NCI-H2196 treated with DMSO at 0.1 percent for 48 hours (cell line): ENCODE measurements around the gene RND1.
"Not testable (repeated sequence)": the region's sequence is repeated elsewhere in the genome, so short reads cannot be mapped to it uniquely, and the experiment has no call there.

Experiments
- DNase-seq: peaks from one replicate; lab custom pipeline; 2025; ENCODE audit not compliant: unreplicated experiment; lab: John Stamatoyannopoulos, UW

Gene RND1

DNA sequence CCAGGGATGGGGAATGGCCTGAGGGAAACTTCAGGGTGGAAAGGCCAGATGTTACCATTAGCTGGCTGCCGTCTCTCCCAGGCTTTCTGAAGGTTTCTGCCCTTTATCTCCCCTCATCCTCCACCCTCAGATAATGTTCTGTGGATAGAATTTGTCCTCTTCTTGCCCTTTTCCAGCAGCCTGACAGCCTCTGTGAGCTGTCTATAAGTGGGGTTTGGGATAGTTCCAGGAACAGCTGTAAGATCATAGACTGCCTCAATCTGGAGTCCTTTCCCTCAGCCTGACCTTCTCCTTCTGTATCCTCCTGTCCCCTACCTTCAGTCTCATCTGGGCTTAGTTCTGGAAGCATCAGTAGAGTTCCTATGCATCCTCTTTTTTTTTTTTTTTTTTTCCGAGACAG, 2.8 kb upstream of the RND1 start:
- DNase-seq = no peak

DNA sequence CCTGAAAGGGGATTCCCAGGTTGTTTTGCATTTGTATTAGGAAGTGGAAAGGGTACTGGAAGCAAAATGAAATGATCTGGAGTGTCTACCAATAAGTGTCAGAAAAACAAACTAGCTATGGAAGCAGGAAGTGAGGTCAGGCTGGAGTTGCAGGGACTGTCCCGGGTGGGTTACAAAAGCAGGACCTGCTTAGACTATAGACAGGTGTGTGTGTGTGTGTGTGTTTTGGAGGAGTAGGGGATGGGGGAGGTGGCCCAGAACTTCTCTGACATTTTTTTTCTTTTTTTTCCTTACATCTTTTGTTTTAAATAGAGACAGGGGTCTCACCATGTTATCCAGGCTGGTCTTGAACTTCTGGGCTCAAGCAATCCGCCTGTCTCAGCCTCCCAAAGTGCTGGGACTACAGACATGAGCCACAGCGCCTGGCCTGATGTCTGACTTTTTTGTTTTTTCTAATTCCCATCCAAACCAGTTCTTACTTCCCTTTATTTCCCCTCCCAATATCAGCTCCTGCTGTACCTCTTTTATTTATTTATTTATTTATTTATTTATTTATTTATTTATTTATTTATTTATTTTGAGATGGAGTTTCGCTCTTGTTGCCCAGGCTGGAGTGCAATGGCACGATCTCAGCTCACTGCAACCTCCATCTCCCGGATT, 512 bp upstream of the RND1 start:
- no peak for DNase-seq

DNA sequence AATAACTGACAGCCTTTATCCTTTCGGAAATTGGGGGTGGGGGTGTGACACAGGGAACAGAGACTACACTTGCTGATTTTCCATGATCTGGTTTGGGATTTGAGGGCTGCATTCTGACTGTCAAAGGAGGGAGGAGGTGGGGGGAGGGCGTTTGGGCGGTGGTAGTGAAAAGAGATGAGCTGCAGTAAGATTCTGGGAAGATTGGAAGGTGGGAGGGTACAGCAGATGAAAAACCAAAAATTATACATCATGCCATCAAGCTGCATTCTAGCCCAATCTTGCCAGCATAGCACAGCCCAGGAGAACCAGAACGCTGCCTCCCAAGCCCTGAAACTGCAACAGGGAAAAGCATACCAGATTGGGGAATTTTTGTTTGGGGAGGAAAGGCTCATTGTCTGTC, 2.4 kb downstream of the RND1 start:
- DNase-seq = no peak

DNA sequence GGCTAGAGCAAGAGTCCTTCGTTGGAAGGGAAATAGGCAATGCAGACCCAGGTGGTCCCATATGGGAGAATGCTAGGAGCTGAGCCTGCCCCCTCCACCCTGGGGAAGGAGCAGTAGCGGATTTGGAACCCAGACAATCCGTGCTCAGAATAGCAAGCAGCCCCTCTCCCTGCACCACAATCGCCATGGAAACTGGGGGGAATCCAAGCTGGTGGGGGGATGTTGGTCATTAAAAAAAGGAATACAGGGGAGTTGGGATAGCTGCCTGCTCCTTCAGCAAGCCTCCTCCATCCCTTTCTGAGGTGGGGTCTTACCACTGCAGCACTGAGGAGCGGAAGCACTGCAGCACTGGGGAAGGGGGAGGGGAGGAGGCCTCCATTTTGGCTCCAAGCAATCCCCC, 2.9 kb downstream of the RND1 start:
- no peak for DNase-seq

DNA sequence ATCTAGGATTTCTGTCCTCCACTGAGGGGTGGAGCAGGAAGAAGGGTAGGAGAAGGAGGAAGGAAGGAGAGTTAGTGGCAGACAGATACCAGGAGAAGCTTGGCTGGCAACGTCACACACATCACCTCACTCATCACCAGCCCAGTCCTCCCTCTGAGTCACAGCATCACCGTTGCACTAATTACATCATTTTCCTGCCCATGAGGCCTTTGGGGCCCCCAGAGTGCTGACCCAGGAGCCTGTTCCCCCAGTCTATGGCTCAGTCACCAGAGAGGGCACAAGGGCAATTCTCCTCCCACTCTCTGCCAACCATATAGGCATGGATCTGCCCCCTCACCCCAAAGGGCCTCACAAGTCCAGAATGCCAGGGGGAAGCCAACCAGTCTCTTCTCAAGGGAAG, 4.6 kb downstream of the RND1 start:
- DNase-seq = no peak

DNA sequence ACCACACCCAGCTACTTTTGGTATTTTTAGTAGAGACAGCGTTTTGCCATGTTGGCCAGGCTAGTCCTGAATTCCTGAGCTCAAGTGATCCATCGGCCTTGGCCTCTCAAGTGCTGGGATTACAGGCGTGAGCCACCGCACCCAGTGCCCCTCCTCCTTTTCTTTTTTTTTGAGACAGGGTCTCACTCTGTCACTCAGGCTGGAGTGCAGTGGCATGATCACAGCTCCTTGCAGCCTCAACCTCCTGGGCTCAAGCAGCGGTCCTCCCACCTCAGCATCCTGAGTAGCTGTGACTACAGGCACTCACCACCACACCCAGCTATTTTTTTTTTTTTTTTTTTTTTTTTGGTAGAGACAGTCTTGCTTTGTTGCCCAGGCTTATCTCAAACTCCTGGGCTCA, 5.4 kb downstream of the RND1 start:
- not testable (repeated sequence) for DNase-seq

DNA sequence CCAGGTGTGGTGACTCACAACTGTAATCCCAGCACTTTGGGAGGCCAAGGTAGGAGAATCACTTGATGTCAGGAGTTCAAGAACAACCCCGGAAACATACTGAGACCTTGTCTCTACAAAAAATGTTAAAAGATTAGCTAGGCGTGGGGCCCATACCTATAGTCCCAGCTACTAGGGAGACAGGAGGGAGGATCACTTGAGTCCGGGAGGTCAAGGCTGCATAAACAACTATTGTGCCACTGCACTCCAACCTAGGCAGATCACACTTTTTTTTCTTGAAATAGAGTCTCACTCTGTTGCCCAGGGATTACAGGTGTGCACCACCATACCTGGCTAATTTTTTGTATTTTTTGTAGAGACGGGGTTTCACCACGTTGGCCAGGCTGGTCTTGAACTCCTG, 6.1 kb downstream of the RND1 start:
- no peak for DNase-seq

DNA sequence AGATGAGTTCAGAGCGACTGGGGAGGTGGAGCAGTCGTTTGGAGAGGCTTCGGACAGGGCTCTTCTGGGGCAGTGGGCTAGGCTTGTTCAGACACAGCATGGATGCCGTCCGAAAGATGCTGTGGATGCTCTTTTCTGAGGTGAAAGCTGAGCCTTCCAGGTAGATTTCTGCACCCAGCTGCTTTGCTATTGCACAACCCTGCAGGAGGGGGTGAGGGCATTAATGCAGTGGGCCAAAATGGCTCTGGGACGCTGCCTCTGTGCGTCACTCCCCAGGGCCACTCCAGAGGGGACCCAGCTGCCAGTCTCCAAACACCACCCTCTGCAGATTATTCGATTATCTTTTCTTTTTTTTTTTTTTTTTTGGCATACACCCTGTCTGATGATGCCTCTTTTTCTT, 7.6 kb downstream of the RND1 start:
- DNase-seq = no peak

DNA sequence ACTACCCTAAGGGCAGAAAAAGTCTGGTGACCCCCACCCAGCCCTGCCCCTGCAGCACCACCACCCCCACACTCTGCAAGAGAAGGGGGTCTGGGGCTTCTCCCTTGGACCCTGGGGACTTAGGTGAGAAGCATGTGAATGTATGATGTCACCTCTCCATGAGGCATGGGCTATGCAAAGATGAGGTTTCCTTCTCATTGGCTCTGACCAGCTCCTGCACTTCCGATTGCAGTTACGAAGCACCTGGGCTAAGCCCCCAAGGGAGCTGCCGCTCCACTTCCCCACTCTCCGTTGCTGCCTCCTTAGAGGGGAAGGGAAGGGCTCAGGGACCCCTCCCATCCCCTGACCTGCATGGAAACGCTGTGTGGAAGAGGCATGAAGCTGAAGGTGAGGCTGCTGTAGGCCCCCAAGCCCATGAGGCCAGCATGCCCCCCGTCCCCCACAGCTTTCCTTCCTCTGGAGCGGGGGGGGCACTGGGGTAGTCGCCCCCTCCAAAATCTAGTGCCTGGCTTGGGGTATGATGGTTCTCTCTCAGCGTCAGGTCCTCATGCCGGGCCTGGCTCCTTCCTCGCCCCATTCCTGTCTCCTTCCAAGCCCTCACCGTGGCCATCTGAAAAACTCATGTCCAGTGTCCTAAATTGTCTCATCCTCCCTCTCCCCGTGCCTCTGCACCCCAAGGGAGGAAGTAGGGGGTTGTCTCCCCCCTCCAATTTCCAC, 8.2 kb downstream of the RND1 start:
- DNase-seq = no peak

DNA sequence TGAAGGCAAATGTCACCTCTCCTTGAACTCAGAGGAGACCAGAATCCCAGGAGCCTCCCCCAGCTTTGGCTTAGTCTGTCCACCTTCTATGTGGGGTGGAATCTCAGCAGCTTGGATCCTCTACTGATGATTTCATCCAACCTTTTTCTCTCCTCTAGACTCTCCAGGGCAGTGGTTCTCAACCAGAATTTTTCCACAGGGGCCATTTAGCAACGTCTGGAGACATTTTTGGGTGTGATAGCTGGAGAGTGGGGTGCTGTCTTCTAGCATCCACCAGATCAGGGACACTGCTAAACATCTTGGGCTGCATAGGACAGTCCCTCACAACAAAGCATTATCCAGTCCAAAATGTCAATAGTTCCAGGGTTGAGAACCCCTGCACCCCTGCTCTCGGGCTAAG, 9.3 kb downstream of the RND1 start:
- no peak for DNase-seq

DNA sequence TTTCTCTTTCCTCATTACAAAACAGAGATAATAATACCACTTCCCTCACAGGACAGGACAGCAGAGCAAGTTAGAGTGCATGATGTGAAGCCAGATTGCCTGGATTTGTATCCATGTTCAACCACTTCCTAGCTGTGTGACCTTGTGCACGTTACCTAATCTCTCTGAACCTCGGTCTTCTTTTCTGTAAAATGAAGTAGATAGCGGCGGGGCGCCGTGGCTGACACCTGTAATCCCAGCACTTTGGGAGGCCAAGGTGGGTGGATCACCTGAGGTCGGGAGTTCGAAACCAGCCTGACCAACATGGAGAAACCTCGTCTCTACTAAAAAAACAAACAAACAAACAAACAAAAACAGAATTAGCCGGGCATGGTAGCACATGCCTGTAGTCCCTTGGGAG, 10.7 kb downstream of the RND1 start:
- not testable (repeated sequence) for DNase-seq

DNA sequence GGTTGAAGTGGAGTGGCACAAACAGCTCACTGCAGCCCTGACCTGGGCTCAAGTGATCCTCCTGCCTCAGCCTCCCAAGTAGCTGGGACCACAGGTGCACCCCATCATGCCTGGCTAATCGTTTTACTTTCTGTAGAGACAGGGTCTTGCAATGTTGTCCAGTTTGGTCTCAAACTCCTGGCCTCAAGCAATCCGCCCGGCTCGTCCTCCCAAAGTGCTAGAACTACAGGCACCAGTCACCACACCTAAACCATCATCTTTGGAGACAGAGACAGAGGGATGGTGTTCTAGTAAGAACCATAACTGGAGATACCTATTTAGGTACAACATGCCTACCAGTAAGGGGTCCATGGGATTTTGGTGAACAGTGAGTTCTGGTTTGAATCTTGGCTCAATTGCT, 11.2 kb downstream of the RND1 start:
- DNase-seq = no peak

DNA sequence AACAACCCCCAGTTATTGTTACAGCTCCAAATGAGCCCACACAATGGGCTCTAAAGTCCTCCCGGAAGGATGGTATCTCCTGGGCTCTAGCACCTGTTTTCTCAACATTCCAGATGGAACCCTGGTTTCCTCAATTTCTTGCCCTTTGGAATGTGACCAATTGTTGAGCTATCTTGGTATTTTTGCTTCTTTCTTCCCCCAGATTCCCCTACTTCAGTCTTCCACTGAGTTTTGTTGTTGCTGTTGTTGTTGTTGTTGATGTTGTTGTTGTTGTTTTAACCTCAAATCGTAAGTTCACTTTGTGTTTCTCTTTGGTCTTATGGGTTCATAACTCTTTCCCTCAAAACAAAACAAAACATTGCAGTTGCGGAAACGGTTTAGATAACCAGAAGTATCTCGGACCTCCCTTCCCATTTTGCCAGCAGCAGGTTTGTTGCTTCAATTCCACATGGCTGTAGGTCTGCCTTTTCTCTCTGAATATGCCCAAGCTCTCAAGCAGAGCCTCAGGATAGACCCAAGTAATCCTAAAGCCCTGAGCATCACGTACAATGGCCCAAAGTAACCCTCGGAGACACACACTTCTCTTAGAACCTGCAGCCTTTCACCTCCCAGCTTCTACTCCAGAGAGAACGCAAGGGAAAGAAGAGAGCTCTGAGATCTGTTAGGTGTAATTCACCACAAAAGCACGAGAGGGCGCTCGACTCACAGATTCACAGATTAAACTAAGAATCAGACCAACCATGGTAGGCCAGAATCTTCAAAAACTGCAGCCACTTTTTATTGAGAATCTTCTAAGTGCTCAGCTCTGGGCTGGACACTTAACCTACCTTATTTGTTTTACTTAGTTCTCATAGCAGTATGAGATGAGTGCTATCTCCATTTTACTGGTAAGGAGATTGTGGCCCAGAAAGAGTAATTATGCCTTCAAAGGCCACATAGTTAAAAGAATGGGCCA, 12.7 kb downstream of the RND1 start:
- peak; percentile 59 for DNase-seq

DNA sequence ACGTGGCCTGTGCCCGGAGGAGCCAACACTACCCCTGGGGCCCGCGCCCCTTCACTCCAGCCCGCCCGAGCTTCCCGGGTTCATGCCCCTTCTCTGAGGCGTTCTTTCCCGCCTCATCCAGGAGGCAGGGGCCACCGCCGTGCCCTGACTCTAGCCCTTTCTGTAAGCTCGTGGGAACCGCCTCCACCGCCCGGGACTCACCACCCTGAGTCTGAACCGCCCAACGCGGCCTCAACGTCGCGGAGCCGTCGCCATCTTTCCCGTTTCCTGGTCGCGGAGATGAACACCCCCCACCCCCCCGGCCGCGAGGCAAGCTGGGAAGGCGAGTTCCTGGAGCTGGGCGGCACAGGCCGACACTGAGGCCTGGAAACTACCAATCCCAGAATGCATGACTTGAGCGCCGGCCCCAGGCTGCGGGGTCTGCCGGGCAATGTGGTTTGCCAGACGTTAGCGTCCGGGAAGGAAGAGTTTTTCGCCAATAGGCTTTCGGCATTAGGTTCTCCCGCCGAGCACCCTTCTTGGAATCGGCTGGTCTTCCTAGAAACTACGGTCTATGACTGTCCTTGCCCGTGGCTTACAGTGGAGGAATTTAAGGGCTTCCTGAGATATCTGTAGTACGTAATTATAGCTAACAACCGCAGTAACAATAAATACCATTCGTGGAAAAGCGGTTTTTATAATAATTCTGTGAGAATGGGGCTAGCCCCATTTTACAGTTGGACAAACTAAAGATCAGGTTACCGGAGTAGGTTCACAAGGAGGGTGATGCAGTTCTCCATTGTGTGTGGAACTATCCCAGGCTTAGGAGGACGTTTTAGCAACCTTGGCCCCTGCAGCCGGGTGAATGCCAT, 13.6 kb downstream of the RND1 start, which contains the start of gene DDX23:
Gene DDX23, minus strand, starts transcription at position 281 of the 851 bp plus-strand sequence. CDS start 6,381 bp downstream, outside the sequence.
- peak; percentile 94 for DNase-seq

DNA sequence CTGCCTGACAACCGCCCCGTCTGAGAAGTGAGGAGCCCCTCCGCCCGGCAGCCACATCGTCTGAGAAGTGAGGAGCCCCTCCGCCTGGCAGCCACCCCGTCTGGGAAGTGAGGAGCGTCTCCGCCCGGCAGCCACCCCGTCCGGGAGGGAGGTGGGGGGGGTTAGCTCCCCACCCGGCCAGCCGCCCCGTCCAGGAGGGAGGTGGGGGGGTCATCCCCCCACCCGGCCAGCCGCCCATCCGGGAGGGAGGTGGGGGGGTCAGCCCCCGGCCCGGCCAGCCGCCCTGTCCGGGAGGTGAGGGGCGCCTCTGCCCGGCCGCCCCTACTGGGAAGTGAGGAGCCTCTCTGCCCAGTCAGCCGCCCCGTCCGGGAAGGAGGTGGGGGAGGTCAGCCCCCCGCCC, 23.6 kb downstream of the RND1 start:
- DNase-seq = not testable (repeated sequence)

DNA sequence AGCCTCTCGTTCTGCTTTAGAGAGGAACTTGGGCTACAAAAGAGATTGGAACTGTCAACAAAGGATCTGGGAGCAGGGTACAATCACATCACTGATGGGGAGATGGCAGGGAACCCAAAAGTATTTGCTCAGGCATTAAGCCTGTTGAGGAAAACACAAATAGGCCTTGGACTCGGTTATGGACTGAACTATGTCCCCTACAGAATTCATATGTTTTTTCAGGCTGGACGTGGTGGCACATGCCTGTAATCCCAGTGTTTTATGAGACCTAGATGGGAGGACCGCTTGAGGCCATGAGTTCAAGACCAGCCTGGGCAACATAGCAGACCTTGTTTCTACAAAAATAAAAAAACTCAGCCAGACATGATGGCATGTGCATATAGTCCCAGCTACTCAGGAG, 27.6 kb downstream of the RND1 start:
- DNase-seq = no peak

DNA sequence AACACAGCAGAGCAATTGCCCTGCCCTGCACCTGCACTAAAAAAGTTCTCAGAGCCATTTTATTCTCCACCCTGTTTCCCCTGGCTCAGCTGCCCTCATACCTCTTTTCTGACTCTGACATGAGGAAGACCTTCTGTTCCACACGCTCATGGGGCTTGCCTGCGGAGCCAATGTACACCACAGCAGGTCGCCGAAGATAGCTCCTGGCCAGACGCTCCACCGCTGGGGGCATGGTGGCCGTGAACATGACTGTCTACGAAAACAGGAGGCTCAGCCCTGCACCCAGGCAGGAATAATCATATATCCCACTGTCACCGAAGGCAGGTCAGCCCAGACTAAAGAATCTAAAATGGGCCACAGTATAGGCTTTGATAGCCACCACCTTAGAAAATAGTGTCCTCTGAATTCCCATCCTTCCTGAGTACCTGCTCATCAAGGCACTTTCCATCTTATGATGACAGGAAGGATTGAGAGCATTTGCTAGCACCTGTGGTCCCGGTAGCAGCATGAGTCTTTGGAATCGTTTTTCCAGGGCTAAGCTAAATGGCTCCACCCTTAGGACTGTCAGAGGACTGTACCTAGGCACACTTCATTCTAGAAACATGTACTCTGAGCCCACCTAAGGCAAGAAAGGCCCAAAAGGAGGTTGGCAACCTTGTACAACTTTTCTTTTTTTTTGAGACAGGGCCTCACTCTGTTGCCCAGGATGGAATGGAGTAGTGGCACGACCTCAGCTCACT, 33.2 kb downstream of the RND1 start:
- no peak for DNase-seq

DNA sequence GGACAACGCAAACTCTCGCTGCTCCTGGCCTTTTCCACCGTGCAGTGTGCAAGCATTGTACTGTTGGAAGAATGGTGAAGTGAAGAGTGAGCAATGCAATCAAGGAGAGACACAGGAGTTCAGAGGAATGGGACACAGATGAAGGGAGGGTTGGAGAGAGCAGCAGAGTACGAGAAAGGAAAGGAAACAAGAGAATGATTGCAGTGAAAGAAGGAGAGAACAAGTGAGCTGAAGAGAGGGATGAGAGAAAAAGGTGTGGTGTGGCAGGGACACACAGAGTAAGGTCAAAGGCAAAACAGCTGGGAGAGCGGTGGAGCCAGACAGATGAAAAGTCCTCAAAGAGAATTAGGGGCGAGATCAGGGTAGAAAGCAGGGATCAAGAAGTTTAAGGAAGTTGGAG, 34.4 kb downstream of the RND1 start:
- no peak for DNase-seq

DNA sequence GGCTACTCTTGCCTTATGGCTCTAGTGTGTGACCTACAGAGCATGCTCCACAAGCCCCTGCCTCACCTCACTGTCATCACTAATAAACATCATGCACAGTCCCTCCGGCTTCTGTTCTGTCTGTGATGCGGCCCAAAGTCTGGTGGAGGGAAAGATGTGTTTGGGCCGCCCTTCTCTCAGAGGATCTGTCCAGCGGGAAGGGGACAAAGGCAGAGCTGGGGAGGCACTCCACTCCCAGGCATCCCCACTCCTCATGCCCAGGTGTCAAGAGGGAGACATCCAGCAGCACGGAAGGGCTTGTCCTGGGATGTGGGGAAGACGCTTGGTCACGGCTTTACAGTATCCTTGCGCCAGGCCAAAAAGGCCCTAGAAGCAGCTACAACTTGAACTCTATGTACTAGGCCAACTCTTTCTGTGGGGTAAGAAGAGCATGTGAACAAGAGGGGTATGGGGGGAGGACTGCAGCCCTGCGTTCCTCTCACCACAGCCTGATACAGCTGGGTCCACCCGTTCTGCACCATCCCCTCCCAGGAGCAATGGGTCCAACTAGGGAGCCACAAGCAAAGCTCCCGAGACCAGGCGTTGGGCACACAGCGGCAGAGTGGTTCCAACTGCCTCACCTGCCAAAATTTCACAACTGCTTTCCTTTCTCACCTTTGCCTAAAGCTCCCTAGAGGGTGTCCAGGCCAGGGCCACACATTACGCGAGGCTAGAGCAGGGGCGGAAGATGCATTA, 36.7 kb downstream of the RND1 start:
- no peak for DNase-seq
